HUES48 (cell line): ENCODE measurements around the gene KCNH8.

Experiments
- H3K27ac ChIP-seq: one replicate; pipeline ENCODE4 v1.7.0; 2013; ENCODE audit warnings: low read depth, low read length, inconsistent platforms
- H3K27me3 ChIP-seq: 2 replicates; pipeline ENCODE4 v1.6.1; 2013; ENCODE audit warnings: mild to moderate bottlenecking, low read length; ENCODE audit not compliant: control insufficient read depth, insufficient read depth
- H3K36me3 ChIP-seq: 2 replicates; pipeline ENCODE4 v1.6.1; 2013; ENCODE audit warnings: low read length; ENCODE audit not compliant: control insufficient read depth, insufficient read depth
- H3K4me1 ChIP-seq: 2 replicates; pipeline ENCODE4 v1.6.1; 2013; ENCODE audit warnings: mild to moderate bottlenecking, low read length; ENCODE audit not compliant: control insufficient read depth, insufficient read depth
- H3K4me3 ChIP-seq: 2 replicates; pipeline ENCODE4 v1.5.1; 2013; ENCODE audit warnings: mild to moderate bottlenecking, low read depth, low read length
- H3K9ac ChIP-seq: 2 replicates; pipeline ENCODE4 v1.6.1; 2013; ENCODE audit warnings: mild to moderate bottlenecking, low read depth, low read length, moderate library complexity
- H3K9me3 ChIP-seq: 2 replicates; pipeline ENCODE4 v1.6.1; 2013; ENCODE audit warnings: low read length; ENCODE audit not compliant: control insufficient read depth, insufficient read depth

Gene KCNH8

DNA sequence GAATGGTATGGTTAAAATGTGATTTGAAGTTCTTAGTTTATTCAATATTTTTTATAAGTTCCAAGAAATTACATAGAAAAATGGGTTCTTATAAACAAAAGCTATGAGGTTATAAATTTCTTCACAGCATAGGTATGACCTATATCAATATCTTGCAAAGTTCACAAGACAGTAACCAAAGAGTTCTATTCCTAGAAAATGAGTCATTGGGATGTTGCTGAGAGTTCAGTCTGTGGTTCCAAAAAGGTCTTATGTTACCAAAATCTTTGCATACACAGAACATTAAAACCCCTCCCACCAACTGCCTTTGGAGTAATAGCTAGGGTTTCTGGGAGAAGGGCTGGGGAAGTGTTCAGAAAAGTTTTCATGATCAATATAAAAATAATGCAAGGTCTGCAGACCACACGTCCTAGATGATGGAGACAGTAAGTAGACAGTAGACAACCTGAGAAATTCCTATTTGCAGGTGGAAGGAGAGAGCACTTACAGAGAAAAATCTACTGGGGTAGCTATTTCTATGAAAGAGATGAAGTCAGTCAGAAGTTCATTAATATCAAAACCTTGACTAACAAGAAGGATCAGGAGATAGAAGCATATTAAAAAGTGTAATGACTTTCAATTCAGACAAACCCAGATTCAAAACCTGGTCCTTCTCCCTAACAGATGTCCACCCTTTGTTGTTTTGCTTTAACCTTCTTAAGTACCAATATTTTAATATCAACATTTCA lies 279.3 kb downstream of the KCNH8 start:
- Histone ChIP-seq H3K9ac (no peak overlapping the region), H3K4me1 (0 out of 2 replicates have a peak, but pooled peaks cover 7% of the 10 kb centered on the region), H3K9me3 (no peaks in the 10 kb centered on the region), H3K27me3 (no peaks in the 10 kb centered on the region), H3K4me3 (no peak overlapping the region), H3K36me3 (no peaks in the 10 kb centered on the region), H3K27ac (no peak overlapping the region)

DNA sequence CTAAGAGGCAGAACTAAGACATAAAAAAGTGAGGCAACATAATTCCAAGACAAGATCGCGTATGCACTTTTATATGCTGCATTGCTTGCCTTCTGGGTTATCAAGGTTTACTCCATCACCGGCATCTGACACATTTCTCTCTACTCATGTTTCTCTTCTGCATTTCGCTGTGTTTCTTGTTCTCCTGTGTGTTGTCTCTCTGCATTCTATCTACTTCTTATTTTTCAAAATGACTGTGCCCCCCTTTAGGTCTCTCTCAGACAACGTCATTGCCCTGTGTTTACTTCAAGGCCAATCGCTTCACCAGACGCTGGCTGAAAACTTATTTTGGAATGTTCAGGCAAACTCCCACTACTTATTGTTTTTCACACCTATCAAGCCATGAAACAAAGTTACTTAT lies 280.4 kb downstream of the KCNH8 start:
- Histone ChIP-seq H3K9me3 (no peaks in the 10 kb centered on the region), H3K27me3 (no peaks in the 10 kb centered on the region), H3K9ac (no peak overlapping the region), H3K27ac (no peak overlapping the region), H3K4me1 (0 out of 2 replicates have a peak, but pooled peaks cover 8% of the 10 kb centered on the region), H3K36me3 (no peaks in the 10 kb centered on the region), H3K4me3 (no peak overlapping the region)

DNA sequence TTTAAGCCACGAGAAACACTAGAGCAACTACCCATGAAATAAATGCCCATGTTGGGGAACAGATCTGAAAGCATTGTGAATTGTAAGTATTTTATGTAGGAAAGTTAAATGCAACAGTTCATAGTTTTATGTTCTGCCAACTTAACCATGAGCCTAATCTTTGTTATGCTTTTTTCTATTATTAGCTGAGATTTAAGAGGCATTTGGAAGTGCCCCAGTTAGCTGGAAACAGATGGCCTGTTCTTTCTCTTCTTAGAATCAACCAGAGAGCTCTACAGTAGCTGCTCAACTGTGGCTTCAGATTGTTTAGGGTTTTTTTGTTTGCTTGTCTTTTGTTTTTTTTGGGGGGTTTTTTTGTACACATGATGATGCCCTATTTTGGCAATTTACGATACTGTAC lies 284.4 kb downstream of the KCNH8 start:
- Histone ChIP-seq H3K4me3 (no peak overlapping the region), H3K9me3 (no peaks in the 10 kb centered on the region), H3K4me1 (peaks cover 23% of the 10 kb centered on the region), H3K9ac (no peak overlapping the region), H3K27ac (no peak overlapping the region), H3K27me3 (no peaks in the 10 kb centered on the region), H3K36me3 (no peaks in the 10 kb centered on the region)

DNA sequence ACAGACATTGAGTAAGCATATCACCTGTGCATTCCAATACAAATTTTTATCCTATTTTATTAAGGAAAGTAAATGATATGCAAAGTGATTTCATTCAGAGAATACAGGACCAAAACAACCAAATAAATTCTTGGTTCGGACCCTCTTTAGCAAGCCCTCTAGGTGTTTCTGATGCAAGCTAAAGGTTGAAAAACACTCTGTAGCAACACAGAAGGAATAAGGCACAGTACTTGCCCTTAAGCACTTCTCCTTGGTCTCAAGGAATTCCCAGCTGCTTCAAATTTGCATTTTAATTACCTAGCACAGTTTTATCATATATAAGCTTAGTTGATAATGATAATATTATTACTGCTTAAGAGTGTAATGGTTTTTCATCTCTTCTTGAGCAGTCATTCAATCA lies 288.4 kb downstream of the KCNH8 start:
- H3K4me1 ChIP-seq: peaks cover 25% of the 10 kb centered on the region
- H3K9me3 ChIP-seq: no peaks in the 10 kb centered on the region
- H3K4me3 ChIP-seq: no peak overlapping the region
- H3K27me3 ChIP-seq: no peaks in the 10 kb centered on the region
- H3K36me3 ChIP-seq: no peaks in the 10 kb centered on the region
- no peak overlapping the region for H3K9ac ChIP-seq
- H3K27ac ChIP-seq: no peak overlapping the region

DNA sequence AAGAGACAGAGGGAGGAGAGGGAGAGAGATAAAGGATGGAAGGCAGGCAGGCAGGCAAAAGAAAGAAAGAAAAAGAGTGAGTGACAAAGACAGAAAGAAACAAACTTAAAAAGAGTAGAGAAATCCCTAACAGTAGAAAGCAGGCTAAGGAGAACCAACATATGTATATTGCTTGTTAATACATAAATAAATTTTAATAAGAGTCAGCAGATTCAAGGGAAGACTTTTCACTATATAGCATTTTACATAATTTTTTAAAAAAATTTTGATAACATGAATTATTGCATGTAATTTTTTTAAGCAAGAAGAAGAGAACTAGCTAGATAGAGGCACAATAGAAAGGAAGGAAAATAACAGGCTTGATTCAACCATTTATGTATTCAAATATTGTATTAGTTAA lies 291.6 kb downstream of the KCNH8 start:
- Histone ChIP-seq H3K36me3 (no peaks in the 10 kb centered on the region), H3K9ac (no peak overlapping the region), H3K9me3 (no peaks in the 10 kb centered on the region), H3K4me1 (peaks cover 17% of the 10 kb centered on the region), H3K4me3 (no peak overlapping the region), H3K27ac (no peak overlapping the region), H3K27me3 (no peaks in the 10 kb centered on the region)

DNA sequence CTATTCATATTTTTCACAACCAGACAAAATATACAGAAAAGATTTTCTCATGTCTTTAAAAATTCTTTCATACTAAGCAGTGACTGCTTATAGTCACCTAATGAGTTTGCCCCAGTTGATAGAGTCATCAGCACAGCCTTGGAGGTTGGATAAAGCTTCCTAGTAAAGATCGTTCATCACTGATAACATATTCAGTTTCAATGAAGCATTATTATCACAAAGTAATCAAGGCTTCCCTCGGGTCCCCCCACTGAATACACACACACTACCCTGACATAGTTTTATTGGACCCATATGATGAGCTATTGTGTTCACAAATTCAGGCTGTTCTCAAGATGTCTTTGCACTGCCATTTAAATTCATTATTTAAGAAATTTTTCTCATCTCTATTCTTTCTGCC lies 297.8 kb downstream of the KCNH8 start:
- Histone ChIP-seq H3K27ac (no peak overlapping the region), H3K4me1 (peaks cover 3% of the 10 kb centered on the region; the same call in 1 of the 2 replicates), H3K9me3 (no peaks in the 10 kb centered on the region), H3K36me3 (no peaks in the 10 kb centered on the region), H3K4me3 (no peak overlapping the region), H3K9ac (no peak overlapping the region), H3K27me3 (no peaks in the 10 kb centered on the region)

DNA sequence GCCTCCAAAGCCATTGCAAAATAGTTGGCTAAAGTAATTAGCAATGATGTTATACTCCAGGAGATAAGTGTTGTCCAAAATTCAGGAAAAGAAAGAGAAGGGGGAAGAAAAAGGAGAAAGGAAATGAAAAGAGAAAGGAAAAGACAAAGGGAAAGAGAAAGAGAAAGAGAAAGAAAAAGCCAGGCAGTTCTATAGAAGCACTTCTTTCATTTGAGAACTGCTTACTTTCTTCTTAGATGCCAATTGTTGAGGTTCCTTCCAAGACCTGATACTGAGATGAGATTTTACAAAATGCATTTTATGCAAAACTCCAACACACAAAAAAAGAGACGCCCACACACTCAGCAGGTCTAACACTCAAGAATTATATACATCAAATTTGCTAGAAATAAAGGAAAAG lies 298.4 kb downstream of the KCNH8 start:
- Histone ChIP-seq H3K36me3 (no peaks in the 10 kb centered on the region), H3K4me3 (no peak overlapping the region), H3K27me3 (no peaks in the 10 kb centered on the region), H3K27ac (no peak overlapping the region), H3K4me1 (peaks cover 3% of the 10 kb centered on the region; the same call in 1 of the 2 replicates), H3K9me3 (no peaks in the 10 kb centered on the region), H3K9ac (no peak overlapping the region)

DNA sequence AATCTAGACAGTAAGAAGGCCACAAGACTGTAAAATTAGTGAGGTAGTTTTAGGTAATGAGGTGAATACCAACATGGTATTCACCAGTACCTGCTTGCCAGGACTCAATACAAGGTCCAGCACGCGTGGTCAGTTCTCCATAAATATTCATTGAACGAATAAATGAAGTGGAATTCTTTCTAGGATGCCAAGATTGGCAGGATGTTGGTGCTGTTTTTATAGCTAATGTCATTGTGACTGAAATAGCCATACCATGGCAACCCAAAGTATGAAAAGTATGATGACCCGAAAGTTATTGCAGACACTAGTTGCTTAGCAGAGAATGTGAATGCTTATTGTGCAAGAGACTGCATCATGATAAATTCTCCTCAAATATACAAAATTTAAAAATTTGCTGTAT lies 307.2 kb downstream of the KCNH8 start:
- Histone ChIP-seq H3K4me3 (no peak overlapping the region), H3K9me3 (no peaks in the 10 kb centered on the region), H3K9ac (no peak overlapping the region), H3K27me3 (no peaks in the 10 kb centered on the region), H3K36me3 (no peaks in the 10 kb centered on the region), H3K27ac (no peak overlapping the region), H3K4me1 (peaks cover 10% of the 10 kb centered on the region; the same call in 1 of the 2 replicates)

DNA sequence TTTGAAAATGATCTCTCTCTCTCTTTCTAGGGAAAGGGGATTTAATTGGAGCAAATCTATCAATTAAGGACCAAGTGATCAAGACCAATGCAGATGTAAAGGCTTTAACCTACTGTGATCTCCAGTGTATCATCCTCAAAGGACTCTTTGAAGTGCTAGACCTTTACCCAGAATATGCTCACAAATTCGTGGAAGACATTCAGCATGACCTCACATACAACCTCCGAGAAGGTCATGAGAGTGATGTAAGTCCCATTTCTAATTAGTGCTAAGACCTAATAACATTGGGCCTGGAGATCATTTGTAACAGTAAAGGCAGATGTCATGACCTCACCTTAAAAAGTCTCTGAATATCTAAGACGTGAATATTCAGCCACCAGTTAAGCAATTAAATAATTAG lies 308.4 kb downstream of the KCNH8 start:
- H3K4me1 ChIP-seq: peaks cover 10% of the 10 kb centered on the region; the same call in 1 of the 2 replicates
- no peaks in the 10 kb centered on the region for H3K9me3 ChIP-seq
- no peaks in the 10 kb centered on the region for H3K36me3 ChIP-seq
- no peaks in the 10 kb centered on the region for H3K27me3 ChIP-seq
- no peak overlapping the region for H3K9ac ChIP-seq
- H3K4me3 ChIP-seq: no peak overlapping the region
- H3K27ac ChIP-seq: no peak overlapping the region

DNA sequence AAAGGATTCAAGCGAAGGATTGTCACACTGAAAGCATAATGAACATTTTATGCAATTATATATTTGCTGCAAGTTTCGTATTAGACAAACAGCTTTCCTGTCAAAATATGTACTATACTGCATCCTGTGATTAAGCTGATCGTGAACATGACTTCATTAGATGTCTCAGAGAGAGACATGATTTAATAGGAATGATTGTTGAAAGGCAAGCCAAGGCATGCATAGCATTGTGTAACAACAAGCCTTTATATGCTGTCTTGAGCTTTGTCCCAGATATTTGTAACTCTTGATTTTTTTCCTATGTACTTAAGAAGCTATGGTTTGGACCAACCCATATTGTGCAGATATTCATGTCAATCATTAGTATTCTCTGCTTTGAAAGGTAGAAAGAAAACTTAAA lies 309.1 kb downstream of the KCNH8 start:
- Histone ChIP-seq H3K4me1 (peaks cover 10% of the 10 kb centered on the region; the same call in 1 of the 2 replicates), H3K4me3 (no peak overlapping the region), H3K36me3 (no peaks in the 10 kb centered on the region), H3K27me3 (no peaks in the 10 kb centered on the region), H3K27ac (no peak overlapping the region), H3K9ac (no peak overlapping the region), H3K9me3 (no peaks in the 10 kb centered on the region)

DNA sequence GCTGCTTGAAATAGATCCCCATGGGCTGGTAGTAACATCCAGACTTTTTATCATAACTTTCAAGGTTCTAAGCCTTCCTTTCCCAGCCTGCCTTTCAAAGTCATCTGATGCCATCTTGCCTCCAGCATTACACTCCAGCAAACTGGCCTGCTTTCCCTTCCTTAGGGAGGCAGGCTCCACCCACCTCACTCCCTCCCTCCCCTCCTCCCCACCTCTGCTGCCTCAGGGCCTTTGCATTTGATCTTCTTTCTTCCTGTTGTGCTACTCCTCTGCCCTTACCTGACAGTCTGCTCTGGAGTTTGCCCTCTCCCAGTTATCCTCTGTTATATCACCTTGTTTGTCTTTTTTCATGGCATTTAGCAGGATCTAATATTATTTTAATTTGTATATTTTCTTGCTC lies 319.5 kb downstream of the KCNH8 start:
- Histone ChIP-seq H3K4me3 (no peak overlapping the region), H3K27me3 (no peaks in the 10 kb centered on the region), H3K9ac (no peak overlapping the region), H3K36me3 (no peaks in the 10 kb centered on the region), H3K9me3 (no peaks in the 10 kb centered on the region), H3K27ac (no peak overlapping the region), H3K4me1 (peaks cover 12% of the 10 kb centered on the region)
